LoVo (cell line): ENCODE measurements around the gene PLXND1.
"Not testable (repeated sequence)": the region's sequence is repeated elsewhere in the genome, so short reads cannot be mapped to it uniquely, and the experiment has no call there.

Experiments
- DNase-seq: peaks from one replicate; pipeline ENCODE4 v3.0.0-alpha.2; 2016; ENCODE audit warnings: low spot score

The PLXND1 gene

DNA sequence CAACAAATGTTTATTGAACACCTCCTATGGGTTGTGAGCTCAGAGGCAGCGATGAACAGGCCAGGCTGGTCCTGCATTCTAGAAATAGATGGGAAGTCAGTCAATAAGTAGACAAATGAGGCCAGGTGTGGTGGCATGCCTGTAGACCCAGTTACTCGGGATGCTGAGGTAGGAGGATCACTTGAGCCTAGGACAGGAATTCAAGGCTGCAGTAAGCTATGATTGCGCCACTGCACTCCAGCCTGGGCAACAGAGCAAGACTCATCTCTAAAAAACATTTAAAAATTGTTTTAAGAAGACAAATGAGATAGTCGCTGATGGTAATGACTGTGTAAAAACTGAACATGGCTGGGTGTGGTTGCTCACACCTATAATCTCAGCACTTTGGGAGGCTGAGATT is 82.4 kb downstream of the PLXND1 start:
- no peak for DNase-seq

DNA sequence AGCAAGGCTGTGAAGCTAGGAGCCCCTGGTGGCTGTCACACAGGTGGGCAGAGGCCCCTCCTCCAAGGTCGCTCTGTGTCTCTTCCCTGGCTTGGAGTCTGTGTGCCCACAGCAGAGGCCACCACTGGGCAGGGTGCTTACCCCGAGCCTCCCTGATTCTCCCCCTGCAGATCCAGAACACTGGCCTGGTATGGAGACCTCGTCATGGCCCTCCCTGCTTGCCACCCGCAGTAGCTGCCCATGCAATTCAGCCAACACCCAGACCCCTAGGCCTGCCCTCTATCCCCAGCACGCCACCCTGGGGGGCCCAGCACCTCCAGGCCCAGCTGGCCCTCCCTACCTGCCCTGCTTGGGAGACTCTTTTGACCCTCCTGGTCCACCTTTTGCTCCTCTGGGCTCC is 83.5 kb downstream of the PLXND1 start:
- DNase-seq = no peak

DNA sequence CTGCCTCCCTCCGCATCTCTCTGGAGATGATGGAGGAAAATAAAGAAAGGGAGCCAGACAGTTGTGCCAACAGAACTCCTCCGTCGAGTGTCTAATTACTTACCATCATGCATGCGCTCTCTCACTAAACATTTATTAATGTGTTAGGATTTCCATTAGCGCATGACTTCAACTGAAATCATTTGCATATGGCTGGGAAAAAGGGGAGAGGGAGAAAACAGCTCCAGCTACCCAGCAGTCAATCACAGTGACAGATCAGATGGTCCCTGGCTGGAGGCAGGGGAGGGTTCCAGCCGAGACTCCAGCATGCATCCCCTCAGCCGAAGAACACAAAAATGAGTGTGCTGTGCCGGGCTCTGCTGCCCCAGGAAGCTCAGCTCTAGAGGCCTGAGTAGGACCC is 84.9 kb downstream of the PLXND1 start:
- no peak for DNase-seq

DNA sequence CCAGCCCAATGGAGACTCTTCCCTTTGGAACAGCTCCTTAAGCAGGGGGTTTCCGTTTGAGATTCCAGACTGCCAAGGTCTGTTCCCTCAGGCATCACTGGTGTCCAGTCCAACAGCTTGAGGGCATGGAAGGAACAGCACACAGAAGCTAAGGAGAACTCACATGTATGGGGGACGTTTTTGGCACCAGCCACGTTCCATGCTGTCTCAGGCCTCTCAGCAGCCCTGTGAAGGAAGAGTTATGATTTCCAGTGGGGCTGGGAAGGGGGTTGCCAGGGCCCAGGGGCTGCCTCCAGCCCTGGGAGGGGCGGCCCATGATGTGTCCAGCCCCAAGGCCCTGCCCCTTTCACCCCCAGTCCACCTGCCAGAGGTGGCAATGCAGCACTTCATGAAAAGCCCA is 85.5 kb downstream of the PLXND1 start:
- DNase-seq = no peak

DNA sequence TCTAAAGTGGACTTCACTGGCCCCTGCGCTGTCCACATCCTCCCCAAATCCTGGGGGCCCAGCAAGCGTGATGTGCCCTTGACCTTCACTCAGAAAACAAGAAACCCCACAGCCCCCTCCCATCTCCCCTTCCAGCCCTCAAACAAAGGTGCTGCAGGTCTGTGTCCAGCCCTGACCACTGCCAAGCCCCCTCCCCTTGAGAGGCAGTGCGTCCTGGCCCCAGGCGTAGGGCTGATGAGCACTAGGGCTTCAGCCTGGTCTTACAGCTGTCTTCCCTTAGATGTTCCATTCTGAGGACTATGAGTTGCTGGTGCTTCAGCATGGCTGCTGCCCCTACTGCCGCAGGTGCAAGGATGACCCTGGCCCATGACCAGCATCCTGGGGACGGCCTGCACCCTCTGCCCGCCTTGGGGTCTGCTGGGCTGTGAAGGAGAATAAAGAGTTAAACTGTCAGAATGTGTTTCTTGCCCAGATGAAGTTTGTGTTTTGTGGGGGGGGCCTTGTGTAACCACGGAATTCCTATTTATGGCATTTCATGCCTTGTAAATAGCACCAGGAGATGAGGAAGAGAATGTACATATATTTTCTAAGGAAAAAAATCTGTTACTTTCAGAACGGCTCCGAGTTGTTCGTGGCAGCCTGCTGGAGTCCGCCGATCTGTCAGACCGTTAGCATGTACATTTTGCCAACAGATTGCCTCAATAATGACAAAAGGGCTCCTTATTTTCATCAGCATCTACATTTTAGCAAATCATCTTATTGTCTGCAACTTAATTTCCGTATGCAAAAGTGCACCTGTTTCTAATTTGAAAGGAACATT is 86.4 kb downstream of the PLXND1 start:
- no peak for DNase-seq

DNA sequence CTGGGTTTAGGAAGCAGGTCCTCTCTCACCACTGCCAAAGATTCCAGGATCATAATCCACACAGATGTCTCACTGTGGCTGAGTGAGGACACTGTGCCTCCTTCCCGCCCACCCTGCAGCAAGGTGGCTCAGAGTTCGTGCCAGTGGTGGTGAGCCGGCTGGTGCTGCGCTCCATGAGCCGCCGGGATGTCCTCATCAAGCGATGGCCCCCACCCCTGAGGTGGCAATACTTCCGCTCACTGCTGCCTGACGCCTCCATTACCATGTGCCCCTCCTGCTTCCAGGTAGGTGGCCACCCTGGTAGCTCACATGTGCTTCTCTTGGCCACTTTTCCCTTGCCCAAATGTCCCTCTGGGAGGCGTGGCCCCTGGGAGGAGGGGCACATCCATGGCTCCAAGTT is 87.0 kb downstream of the PLXND1 start:
- DNase-seq = no peak

DNA sequence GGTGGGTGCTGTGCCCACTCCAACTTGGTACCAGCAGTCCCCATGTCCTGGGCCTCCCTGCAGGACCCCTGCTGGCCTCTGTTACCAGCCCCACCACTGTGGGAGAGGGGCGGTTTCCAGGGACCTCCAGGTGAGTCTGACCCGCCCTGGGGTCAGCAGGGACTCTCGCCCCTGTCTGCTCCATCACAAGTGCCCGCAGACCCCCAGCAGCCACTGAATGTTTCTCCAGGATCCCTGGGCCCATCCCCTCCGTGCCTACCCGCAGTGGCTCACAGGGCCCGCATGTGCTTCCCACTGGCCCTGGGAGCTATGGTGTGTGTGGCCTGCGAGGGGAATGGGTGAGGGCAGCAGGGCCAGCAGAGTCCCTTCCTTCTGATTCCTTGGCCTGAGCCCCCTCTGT is 87.9 kb downstream of the PLXND1 start:
- DNase-seq = no peak

DNA sequence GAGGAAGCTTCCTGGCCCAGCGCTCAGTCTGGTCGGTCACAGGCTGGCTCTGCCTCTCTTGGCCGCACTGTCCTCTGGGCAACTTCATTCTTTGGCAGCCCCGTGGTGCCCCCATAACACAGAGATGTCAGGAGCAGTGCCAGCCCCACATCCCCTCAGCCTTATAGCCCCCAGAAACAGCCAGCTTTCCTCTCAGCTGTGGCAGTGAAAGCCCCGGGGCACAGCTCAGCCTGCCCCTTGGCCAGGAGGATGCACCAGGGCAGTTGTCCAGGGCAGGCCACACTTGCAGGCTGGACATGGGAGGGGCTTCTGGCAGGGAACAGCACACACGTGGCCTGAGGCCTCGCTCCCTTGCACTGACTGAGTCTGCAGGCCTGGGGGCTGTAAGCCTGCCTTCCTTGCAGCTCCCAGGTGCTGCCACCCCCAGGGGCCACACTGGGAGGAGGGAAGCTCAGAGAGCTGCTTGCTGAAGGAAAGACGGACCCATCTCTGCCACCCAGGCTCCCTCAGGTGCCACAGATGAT is 88.4 kb downstream of the PLXND1 start:
- DNase-seq = no peak

DNA sequence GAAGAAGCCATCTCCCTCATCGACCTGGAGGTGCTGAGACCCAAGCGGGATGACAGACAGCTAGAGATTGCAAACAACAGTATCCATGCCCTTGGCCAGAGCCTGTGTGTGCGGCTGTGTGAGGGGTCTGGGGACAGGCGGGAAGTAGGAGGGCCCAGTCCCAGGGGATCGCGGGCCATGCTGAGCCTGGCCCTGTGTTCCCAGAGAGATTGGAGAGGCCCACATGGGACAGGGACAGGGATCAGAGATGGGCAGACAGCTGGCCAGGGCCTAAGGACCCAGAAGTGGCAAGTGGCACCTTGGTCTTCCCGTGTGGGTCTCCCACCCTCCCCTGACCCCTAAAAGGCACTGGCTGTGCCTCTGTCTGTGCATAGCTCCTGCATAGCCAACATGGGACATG is 89.0 kb downstream of the PLXND1 start:
- DNase-seq = no peak

DNA sequence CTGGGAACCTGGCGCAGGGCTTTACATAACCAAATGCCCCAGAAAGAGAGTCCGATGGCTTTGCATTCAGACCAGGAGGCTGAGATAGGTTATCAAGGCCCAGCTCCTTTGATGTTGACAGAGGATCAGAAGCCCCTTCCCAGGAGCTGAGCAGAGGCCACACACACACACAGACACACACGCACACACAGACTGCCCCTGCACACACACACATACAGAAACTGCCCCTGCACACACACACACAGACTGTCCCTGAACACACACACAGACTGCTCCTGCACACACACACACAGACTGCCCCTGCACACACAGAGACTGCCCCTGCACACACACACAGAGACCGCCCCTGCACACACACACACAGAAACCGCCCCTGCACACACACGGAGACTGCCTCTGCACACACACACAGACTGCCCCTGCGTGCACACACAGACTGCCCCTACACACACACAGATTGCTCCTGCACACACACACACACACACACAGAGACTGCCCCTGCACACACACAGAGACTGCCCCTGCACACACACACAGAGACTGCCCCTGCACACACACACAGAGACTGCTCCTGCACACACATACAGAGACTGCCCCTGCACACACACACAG is 90.5 kb downstream of the PLXND1 start:
- DNase-seq = not testable (repeated sequence)

DNA sequence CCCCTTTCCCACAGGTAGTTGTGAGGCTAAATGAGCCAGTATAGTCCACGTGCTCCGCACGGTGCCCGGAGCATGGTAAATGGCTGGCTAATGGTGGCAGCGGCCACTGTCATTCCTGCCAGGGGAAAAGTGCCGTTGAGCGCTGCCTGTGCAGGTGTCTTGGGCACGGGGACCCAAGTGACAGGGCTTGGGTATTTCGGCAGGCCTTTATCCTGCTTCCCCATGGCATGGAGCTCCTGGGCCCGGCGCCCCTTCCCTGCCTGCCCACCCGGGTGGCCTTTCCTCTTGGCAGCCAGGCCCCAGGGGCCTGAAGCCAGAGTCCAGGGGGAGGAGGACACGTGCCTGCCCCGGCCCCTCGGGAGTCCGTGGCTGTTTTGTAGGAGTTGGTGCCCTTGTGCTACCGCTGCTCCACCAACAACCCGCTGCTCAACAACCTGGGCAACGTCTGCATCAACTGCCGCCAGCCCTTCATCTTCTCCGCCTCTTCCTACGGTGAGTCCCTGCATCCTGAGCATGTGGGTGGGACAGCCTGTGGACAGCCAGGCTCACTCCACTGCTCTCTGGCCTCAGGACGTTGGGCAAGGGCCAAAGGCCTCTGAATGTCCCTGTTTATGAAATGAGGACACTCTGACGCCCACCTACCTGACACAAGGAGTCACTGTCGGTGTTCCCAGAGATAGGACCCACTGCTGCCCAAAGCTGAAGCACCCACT is 91.2 kb downstream of the PLXND1 start:
- not testable (repeated sequence) for DNase-seq

DNA sequence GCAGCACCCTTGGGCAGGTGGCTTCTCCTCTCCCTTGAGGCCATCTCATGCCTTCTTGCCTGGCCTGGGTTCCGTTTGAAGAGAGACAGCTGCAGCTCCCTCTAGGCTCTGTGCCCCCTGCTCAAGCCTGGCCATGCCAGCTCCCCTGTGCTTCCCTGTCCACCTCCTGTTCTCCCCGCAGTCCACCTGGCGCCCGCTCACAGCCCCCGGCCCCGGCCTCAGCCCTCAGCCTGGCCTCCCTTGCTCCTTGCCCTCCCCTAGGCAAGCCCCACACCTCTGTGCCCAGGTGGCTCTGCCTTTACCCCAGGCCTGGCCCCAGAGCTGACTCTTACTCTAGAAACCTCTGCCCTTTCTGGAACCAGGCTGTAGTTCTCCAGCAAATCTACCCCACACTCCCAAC is 91.9 kb downstream of the PLXND1 start:
- DNase-seq = no peak

DNA sequence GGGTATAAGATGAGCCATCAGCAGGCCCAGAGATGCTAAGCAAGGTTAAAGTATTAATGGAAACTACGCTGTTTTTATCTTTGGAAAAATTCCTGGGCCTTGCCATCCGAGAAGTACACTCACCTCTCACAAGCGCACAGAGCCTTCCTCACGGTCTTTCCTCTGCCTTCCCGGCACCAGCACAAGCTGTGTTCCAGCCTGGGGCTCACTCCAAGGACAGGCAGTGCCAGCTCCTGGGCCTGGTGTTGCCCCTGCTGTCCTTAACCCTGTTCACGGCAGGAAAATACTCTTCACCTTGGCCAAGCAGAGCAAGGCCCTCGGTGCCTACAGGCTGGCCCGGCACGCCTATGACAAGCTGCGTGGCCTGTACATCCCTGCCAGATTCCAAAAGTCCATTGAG is 92.4 kb downstream of the PLXND1 start:
- DNase-seq = no peak

DNA sequence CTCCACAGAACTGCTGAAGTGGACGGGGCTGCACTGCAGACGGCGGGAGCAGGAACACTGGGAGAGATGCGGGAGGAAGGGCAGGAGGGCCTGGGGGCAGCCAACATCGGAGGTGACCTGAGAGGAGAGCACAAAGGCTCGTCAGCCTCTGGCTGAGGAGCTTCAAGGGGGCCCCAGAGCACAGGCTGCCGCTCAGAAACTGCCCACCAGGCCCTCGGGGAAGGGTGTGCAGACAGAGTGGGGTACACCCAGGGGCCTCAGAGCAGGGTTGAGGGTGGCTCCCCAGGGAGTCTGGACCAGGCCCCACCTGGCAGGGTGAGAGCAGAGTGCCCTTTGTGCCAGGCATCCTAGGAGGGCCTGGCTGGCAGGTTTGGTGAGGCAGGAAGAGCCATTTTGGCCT is 92.8 kb downstream of the PLXND1 start:
- DNase-seq = no peak

DNA sequence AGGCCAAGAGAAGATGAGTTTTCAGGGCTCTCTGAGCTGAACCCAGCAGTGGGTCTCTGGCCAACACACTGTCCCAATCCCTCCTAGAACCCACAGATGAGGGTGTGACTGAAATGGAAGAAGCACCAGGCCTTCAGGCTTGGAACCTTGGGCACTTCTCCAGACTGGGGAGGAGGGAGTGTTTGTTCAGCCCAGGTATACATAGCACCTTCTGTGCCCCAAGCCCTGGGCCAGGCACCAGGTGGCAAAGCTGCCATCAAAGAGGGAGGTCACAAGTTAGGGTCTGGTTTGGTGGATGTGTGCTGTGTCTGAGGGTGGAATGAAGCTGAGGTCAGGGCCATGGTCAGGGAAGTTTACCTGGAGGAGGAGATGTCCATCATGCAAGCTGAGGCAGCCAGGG is 93.9 kb downstream of the PLXND1 start:
- no peak for DNase-seq

DNA sequence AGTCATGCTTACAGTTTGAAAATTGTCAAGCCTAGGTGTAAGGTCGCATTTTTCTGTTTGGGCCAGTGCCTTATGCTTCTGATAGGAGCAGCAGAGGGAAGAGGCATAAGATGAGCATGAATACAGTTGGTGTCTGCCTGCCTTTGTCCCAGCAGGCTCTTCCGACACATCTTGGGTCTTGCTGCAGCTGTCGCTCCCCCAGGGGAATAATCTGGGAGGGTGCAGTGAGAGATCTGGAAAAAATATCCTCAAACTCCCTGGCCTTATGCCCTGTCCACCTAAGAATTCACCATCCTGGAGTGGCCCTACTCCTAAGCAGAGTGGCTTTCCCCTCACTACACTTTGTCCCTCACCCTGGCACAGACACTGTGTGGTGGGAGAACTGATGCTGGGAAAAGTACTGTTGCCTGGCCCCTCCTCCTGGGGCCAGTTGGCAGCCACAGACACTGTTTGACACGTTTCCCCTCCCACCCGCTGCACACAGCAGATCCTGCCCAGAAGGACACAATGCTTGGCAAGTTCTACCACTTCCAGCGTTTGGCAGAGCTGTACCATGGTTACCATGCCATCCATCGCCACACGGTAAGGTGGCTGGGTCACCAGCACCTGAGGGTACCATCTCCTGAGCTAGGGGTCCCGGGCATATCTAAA is 99.2 kb downstream of the PLXND1 start:
- no peak for DNase-seq

DNA sequence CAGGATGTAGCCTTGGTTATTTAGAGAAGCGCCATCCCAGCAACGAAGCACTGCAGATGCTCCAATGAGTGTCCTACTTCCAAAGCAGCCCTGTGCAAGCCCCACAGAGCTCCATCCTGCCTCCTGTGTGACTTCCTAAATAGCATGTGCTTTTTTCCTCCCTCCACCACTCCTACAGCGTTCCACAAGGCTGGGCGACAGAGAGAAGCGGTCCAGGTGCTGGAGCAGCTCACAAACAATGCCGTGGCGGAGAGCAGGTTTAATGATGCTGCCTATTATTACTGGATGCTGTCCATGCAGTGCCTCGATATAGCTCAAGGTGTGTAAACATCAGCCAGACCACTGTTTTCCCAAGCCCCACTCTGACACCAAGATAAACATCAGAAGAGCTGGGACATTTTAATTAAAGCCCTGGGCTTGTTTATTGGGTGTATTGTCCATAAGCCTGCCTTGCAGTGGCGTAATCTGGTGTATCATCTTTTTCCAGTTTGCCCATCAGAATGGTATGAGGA is 100.2 kb downstream of the PLXND1 start:
- DNase-seq = no peak

DNA sequence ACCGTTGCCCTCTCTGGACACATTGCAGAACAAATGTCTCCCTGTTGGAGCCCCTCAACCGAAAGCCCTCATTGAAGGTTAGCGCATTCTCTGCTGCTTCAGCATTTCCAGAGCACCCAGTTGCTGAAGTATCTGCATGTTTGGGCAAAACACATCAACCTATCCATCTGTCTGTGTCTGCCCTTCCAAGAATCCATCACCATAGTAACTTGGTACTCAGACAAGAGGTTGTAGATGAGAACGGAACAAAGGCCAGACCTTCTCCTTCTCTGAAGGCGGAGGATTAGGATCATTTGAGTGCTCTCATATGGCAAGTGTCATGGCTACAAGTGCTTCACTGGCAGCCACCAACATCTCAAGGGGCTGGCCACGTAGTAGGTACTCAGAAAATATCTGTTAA is 101.1 kb downstream of the PLXND1 start:
- no peak for DNase-seq
